ENCODE data around the gene LEP. TPM values are rescaled to one million over a fixed set of nuclear protein-coding genes. Genes with fewer than 3 reads are reported as not detected.

LEP gene
- total RNA-seq, 1 experiment from 2014 or later = not detected

DNA sequence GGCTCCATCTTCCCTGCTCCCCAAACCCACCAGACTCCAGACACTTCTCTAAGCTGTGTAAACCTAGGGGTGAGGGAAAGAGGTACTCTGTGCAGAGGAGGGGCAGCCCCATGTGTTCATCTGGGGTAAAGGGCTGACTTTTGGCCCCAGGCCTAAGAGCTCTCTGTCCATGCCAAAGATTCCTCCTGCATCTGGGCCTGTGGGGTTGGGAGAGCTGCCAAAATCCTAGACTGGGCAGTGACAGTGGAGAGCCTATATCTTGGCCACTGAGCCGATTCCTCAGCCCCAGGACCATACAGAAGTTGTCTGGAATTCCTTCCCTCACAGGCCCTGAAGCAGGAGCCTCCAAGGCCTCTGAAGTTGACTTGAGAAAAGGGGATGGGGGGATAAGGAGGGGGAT lies 25.3 kb upstream of the LEP start:
- H3K27ac ChIP-seq (ENCODE audit: insufficient read length, low read depth, low read length) = no peak overlapping the region
- H2AK5ac ChIP-seq (ENCODE audit: insufficient read length, low read length) = no peak overlapping the region
- DNase-seq = no peak
- no peak overlapping the region for H3T11ph ChIP-seq (ENCODE audit: low read length)
- H4K5ac ChIP-seq (ENCODE audit: insufficient read length, low read depth, low read length) = no peak overlapping the region
- H3K4me1 ChIP-seq (ENCODE audit: insufficient read depth, low read length) = peaks cover 4% of the 10 kb centered on the region; the same call in 1 of the 2 replicates
- no peak overlapping the region for H3K9ac ChIP-seq (ENCODE audit: extremely low read depth, insufficient read length, low read length)
- no peak overlapping the region for H2BK120ac ChIP-seq (ENCODE audit: low read depth, low read length, poor library complexity, severe bottlenecking)
- Mint-ChIP-seq H3K36me3 (ENCODE audit: insufficient read depth in 1 of 3, low read depth in 3 of 3) (no peaks in the 10 kb centered on the region; a peak in 1 of 7 replicates), H3K4me1 (peaks cover 30 to 33% of the 10 kb centered on the region in 2 experiments), H3K9me3 (no peaks in the 10 kb centered on the region; a peak in 1 of 5 replicates), H3K4me3 (no peak overlapping the region), H3K27ac (no peak overlapping the region), H3K27me3 (ENCODE audit: low read depth) (peaks cover 47% of the 10 kb centered on the region)
- no peaks in the 10 kb centered on the region for H3K79me2 ChIP-seq (ENCODE audit: insufficient read depth, low read length)
- no peak overlapping the region for H4K8ac ChIP-seq (replicated peaks; ENCODE audit: insufficient read length, low read depth, low read length)
- H3K56ac ChIP-seq (ENCODE audit: insufficient read length, low read depth, low read length) = no peak overlapping the region
- no CpG with 5 or more reads among the region's 1 CpG for WGBS (ENCODE audit: extremely low coverage, insufficient read length, low lambda C conversion rate)
- TF ChIP-seq, protein P1, sequence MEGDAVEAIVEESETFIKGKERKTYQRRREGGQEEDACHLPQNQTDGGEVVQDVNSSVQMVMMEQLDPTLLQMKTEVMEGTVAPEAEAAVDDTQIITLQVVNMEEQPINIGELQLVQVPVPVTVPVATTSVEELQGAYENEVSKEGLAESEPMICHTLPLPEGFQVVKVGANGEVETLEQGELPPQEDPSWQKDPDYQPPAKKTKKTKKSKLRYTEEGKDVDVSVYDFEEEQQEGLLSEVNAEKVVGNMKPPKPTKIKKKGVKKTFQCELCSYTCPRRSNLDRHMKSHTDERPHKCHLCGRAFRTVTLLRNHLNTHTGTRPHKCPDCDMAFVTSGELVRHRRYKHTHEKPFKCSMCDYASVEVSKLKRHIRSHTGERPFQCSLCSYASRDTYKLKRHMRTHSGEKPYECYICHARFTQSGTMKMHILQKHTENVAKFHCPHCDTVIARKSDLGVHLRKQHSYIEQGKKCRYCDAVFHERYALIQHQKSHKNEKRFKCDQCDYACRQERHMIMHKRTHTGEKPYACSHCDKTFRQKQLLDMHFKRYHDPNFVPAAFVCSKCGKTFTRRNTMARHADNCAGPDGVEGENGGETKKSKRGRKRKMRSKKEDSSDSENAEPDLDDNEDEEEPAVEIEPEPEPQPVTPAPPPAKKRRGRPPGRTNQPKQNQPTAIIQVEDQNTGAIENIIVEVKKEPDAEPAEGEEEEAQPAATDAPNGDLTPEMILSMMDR (conservative IDR thresholded peaks at IDR 0.05) = no peak
- H3K23me2 ChIP-seq (ENCODE audit: insufficient read length, low read depth, low read length, poor library complexity, severe bottlenecking) = no peaks in the 10 kb centered on the region
- no peak overlapping the region for H2BK15ac ChIP-seq (ENCODE audit: low read depth, low read length)
- H3K23ac ChIP-seq (ENCODE audit: insufficient read length, low read depth, low read length) = no peak overlapping the region
- H4K91ac ChIP-seq (ENCODE audit: insufficient read length, low read depth, low read length) = no peak overlapping the region
- H2AFZ ChIP-seq (ENCODE audit: low read length) = no peak overlapping the region
- H3K9me3 ChIP-seq (ENCODE audit: control insufficient read depth, low read depth, low read length) = no peaks in the 10 kb centered on the region
- H3K4ac ChIP-seq (ENCODE audit: low read depth, low read length) = no peak overlapping the region
- H3K18ac ChIP-seq (ENCODE audit: insufficient read length, low read depth, low read length) = no peak overlapping the region
- no peak overlapping the region for H3K4me2 ChIP-seq (ENCODE audit: insufficient read depth, insufficient read length, low read length)
- H2BK5ac ChIP-seq (ENCODE audit: insufficient read length, low read length) = no peak overlapping the region
- H2BK20ac ChIP-seq (ENCODE audit: low read depth, low read length, poor library complexity, severe bottlenecking) = no peak overlapping the region
- no peak overlapping the region for H3K14ac ChIP-seq (ENCODE audit: insufficient read depth, low read length)
- H3K27me3 ChIP-seq (ENCODE audit: insufficient read depth, low read length) = no peaks in the 10 kb centered on the region
- no peak overlapping the region for H2BK12ac ChIP-seq (ENCODE audit: insufficient read length, low read depth, low read length)
- H3K79me1 ChIP-seq (ENCODE audit: insufficient read depth, low read depth, low read length, poor library complexity, severe bottlenecking) = no peaks in the 10 kb centered on the region
- no peaks in the 10 kb centered on the region for H4K20me1 ChIP-seq (ENCODE audit: control insufficient read depth, insufficient read depth, insufficient read length)

All from H9 (cell line).